IPS DF 6.9 (cell line): Measurements from ENCODE around the gene FBXO39.
A peak's percentile ranks its signal among the peaks of the same experiment; 100 is the strongest.
"Not testable (repeated sequence)": the region's sequence is repeated elsewhere in the genome, so short reads cannot be mapped to it uniquely, and the experiment has no call there.

ENCODE experiments used
- DNase-seq: peaks from one replicate; pipeline ENCODE4 v3.0.0-alpha.2; 2013; ENCODE audit warnings: low read depth, low spot score
- H3K27ac ChIP-seq: one replicate; pipeline ENCODE4 v1.5.1; 2013; ENCODE audit warnings: low read length, control low read depth
- H3K27me3 ChIP-seq: 2 replicates; pipeline ENCODE4 v1.6.1; 2013; ENCODE audit warnings: mild to moderate bottlenecking, low read length; ENCODE audit not compliant: control insufficient read depth, insufficient read depth
- H3K36me3 ChIP-seq: 2 replicates; pipeline ENCODE4 v1.6.1; 2013; ENCODE audit warnings: low read length; ENCODE audit not compliant: control insufficient read depth, insufficient read depth
- H3K4me1 ChIP-seq: 2 replicates; pipeline ENCODE4 v1.6.1; 2013; ENCODE audit warnings: low read length; ENCODE audit not compliant: control insufficient read depth, insufficient read depth
- H3K4me3 ChIP-seq: 2 replicates; pipeline ENCODE4 v1.5.1; 2013; ENCODE audit warnings: mild to moderate bottlenecking, low read length
- H3K9me3 ChIP-seq: 2 replicates; pipeline ENCODE4 v1.6.1; 2013; ENCODE audit warnings: low read length, inconsistent platforms; ENCODE audit not compliant: control insufficient read depth, insufficient read depth
- WGBS: extraction: QIAGEN DNeasy Blood & Tissue Kit; methylation state at CpG from one replicate; pipeline ENCODE4 v1.1.7; 2013; ENCODE audit warnings: mixed read lengths, missing lambda C conversion rate; ENCODE audit not compliant: insufficient read length, insufficient coverage; 5-methylcytosine and 5-hydroxymethylcytosine counted together

Gene FBXO39

DNA sequence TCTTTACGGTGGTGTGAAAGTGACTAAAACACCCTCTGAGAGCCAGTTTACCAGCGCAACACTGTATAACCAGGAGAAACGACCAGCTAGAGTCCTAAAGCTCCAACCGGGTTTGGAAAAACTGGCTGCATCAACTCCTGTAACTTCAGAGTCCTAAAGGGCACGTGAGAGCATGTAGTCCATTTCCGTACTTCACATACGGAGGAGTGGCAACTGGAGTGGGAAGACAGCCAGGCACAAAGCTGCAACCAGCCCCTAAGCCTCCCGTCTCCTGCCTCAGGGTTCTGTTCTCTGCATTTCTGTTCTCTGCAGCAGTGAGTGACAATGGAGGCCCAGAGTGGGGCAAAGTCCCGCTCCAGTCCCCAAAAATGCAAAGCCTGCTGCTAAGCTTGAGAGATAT is 36.3 kb downstream of the FBXO39 start:
- no peak overlapping the region for H3K4me3 ChIP-seq
- no peaks in the 10 kb centered on the region for H3K27me3 ChIP-seq
- no peak overlapping the region for H3K27ac ChIP-seq
- H3K4me1 ChIP-seq, result no peaks in the 10 kb centered on the region
- no peak for DNase-seq
- no peaks in the 10 kb centered on the region for H3K36me3 ChIP-seq
- WGBS, result no CpG with 5 or more reads among the region's 9 CpGs
- H3K9me3 ChIP-seq, result no peaks in the 10 kb centered on the region

DNA sequence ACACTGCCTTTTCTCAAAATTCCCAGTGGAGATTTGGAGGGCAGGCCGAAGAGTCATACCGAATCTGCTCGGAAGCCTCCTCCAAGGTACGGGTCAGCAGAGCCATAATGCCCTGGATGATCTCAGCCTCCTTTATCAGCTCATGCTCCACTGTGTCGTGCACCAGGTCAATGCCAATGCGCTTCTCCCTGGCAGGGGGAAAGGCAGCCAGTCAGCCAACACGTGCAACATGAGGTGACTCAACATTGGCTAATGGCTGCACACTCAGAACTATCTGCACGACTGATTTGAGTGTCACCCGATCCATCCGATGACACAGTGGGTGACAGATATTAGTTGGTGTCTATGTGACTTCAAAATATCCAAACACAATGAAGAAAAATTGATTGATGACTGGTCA is 39.8 kb downstream of the FBXO39 start:
- Histone ChIP-seq H3K4me3 (no peak overlapping the region), H3K27ac (no peak overlapping the region), H3K27me3 (no peaks in the 10 kb centered on the region), H3K36me3 (no peaks in the 10 kb centered on the region), H3K9me3 (no peaks in the 10 kb centered on the region), H3K4me1 (no peaks in the 10 kb centered on the region)
- WGBS, result no CpG with 5 or more reads among the region's 10 CpGs
- no peak for DNase-seq

DNA sequence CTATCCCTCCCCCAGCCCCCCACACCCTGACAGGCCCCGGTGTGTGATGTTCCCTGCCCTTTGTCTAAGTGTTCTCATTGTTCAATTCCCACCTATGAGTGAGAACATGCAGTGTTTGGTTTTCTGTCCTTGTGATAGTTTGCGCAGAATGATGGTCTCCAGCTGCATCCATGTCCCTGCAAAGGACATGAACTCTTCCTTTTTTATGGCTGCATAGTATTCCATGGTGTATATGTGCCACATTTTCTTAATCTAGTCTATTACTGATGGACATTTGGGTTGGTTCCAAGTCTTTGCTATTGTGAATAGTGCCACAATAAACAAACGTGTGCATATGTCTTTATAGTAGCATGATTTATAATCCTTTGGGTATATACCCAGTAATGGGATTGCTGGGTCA is 40.4 kb downstream of the FBXO39 start:
- H3K27ac ChIP-seq, H3K27me3 ChIP-seq, H3K4me3 ChIP-seq, H3K4me1 ChIP-seq, DNase-seq, H3K36me3 ChIP-seq, H3K9me3 ChIP-seq: not testable (repeated sequence)
- no CpG with 5 or more reads among the region's 3 CpGs for WGBS

DNA sequence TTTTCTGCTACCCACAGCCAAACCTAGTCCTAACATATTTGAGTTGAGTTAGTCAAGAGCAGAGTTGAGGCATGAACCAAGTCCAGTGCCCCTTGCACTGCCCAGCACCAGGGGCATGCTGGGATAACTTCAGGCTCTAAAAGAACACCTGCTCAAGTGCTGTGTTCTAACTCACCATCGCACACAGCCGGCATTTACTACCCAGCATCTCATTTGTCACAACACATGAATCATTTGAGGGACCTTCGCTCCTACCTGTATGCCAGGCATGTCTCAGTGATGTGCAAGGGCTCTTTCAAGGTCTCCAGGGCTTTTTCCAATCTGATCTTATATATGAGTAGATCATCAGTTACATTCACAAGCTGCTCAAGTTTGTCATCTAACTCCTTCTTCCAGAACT is 42.9 kb downstream of the FBXO39 start:
- DNase-seq, result no peak
- WGBS, result no CpG with 5 or more reads among the region's 3 CpGs
- H3K27me3 ChIP-seq, result no peaks in the 10 kb centered on the region
- H3K4me3 ChIP-seq, result no peak overlapping the region
- no peaks in the 10 kb centered on the region for H3K36me3 ChIP-seq
- H3K9me3 ChIP-seq, result no peaks in the 10 kb centered on the region
- H3K27ac ChIP-seq, result no peak overlapping the region
- no peaks in the 10 kb centered on the region for H3K4me1 ChIP-seq

DNA sequence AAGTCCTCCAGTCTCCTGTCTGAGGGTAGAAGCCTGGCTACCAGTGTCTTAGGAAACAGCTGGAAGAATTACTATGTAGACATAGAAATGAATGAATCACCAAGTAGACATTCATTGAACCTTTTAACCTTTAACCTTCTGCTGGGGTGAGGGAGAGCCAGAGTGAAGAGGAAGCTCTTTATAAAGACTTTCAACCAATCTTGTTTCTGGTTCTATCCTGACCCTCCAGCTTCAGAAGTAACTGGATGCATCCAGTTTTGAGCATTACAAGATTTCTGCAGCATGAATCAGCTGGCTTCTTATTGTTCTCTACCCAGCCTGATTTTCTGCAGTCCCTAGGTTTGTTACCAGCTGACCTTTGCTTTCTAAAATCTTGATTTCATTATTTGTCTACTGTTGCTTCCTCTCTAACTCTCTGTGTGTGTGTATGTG is 47.0 kb downstream of the FBXO39 start:
- no peak for DNase-seq

DNA sequence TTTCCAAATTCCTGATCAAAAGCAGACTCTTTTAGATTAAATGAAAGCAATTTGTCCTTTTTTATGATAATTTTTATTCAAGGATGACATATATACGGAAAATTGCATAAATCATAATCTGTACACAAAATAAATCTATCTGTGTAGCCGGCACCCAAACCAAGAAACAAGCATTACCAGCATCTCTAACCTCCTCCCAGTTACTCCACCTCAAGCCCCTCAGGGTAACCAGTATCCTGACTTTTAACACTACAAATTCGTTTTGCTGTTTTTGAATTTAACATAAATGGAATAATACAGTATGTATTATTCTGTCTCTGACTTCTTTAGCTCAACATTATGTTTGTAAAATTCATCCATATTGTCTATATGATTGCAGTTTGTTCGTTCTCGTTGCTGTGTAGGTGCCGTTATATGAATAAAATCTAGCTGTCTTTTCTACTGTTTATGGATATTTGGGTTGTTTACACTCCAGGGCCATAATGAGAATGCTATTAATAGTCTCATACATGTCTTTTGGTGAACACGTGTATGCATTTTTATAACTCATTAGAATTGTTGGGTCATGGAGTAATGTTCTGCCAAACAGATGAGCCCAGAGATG is 54.5 kb downstream of the FBXO39 start:
- Histone ChIP-seq H3K4me3 (no peak overlapping the region), H3K27me3 (peaks cover 2% of the 10 kb centered on the region; the same call in 1 of the 2 replicates), H3K27ac (no peak overlapping the region), H3K9me3 (no peaks in the 10 kb centered on the region), H3K4me1 (no peaks in the 10 kb centered on the region), H3K36me3 (no peaks in the 10 kb centered on the region)
- WGBS, result no CpG with 5 or more reads among the region's 7 CpGs
- DNase-seq, result no peak

More for the DNA sequence above, 47.0 kb downstream of the FBXO39 start:
- H3K4me1 ChIP-seq, result no peaks in the 10 kb centered on the region
- H3K36me3 ChIP-seq, result no peaks in the 10 kb centered on the region
- H3K9me3 ChIP-seq, result no peaks in the 10 kb centered on the region
- no peak overlapping the region for H3K4me3 ChIP-seq
- H3K27me3 ChIP-seq, result no peaks in the 10 kb centered on the region
- H3K27ac ChIP-seq, result no peak overlapping the region

DNA sequence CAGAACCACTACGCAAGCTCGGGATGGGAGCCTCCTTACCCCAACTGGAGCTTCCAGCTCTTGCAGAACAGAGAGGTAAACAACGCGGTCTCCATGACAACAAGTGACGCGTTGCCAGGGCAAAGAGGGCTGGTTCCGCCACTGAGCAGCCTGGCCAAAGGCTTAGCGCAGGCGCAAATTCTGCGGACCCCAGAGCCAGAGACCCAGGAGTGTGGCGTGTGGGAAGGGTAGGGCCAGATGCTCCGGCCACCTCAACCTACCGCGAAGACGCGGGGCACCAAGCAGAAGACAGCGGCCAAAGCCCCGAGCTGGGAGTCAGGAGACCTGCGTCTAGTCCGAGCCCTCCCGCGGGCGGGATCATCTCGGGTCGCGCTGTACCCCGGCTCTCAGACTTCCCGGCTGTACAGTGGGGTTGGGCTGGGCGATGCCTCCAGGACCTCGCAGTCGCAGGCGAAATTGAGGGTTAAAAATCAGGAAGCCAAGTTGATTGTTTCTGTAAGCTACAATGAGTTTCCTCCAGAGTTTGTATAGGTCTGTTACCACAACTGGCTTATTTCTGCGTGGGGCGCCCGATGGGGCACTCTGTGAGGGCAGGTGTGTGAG is 55.7 kb downstream of the FBXO39 start, which contains the start of gene TEKT1:
TEKT1 (minus strand) TSS at position 69 of the 603 bp plus-strand sequence. CDS start 1,353 bp downstream, outside the sequence.
- peak; percentile 81 for DNase-seq
- H3K27me3 ChIP-seq, result peaks cover 2% of the 10 kb centered on the region; the same call in 1 of the 2 replicates
- no CpG with 5 or more reads among the region's 35 CpGs for WGBS

More for the DNA sequence above, 55.7 kb downstream of the FBXO39 start, which contains the start of gene TEKT1:
- no peak within 1 kb of the TSS for H3K27ac ChIP-seq
- H3K9me3 ChIP-seq, result no peaks in the 10 kb centered on the region
- no peaks in the 10 kb centered on the region for H3K4me1 ChIP-seq
- no peaks in the 10 kb centered on the region for H3K36me3 ChIP-seq
- peak within 1 kb of the TSS; percentile 34; the same call in 1 of the 2 replicates for H3K4me3 ChIP-seq
